Measurements from ENCODE around the gene CAMKK1.
"Not testable (repeated sequence)": the region's sequence is repeated elsewhere in the genome, so short reads cannot be mapped to it uniquely, and the experiment has no call there.

The CAMKK1 gene

GRCh38 chr17:3844556-3844955 lies 48.3 kb downstream of the CAMKK1 start:
- not testable (repeated sequence) for H3K4me1 ChIP-seq (ENCODE audit: control insufficient read depth, insufficient read depth, low read length); H3K9ac ChIP-seq (ENCODE audit: low read length); H3K36me3 ChIP-seq (ENCODE audit: control insufficient read depth, insufficient read depth, low read length); H3K27ac ChIP-seq (ENCODE audit: low read depth, low read length); H3K27me3 ChIP-seq (ENCODE audit: control insufficient read depth, insufficient read depth, low read length)
- peak overlapping the region; percentile 12 for H3K4me3 ChIP-seq (ENCODE audit: low read length)

DNA sequence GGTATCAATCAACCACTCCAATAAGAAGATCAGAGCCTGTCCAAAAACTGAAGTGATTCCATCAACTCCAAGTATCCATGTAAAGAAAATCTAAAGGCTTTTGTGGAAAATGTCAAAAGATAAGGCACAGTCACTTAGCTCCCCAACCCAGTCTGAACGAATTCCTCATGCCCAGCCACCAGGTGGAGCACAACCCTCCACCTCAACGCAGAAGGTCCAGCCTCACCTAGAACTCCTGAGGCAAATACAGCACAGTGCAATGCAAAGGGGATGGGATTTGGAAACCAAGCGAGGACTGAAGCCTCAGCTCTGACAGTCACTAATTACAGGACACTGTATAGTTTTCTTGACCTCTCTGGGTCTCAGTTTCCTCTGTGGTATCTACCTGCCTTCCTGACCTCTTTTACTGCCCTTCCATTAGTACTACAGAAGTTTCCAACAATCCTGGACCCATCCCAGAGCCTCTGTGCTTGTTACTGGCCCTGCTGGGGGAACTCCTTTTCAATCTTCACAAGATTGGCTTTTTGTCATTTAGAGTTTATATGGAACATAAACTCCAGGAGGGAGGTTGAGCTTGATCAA lies 48.8 kb downstream of the CAMKK1 start:
- H3K36me3 ChIP-seq (ENCODE audit: control insufficient read depth, insufficient read depth, low read length), result peaks cover 9% of the 10 kb centered on the region

DNA sequence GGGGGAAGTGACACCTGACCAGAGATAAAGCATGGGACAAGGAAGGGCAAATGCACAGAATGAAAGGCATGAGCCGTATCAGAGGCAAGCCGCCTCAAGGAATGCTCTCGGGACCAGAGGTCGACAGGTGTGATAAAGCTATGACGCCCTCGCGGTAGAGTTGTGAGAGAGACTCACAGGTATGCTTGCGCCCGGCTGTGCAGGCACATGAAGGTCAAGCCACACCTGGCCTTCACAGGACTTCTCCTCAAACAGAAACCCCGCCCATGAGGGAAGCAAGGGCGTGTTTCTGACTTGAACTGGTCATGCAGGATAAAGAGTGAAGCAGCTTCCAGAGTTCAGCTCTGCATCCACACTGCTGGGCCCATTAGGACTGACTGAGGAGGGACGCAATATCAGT lies 54.6 kb downstream of the CAMKK1 start:
- peaks cover 19% of the 10 kb centered on the region for H3K36me3 ChIP-seq (ENCODE audit: control insufficient read depth, insufficient read depth, low read length)
- no peaks in the 10 kb centered on the region for H3K4me1 ChIP-seq (ENCODE audit: control insufficient read depth, insufficient read depth, low read length)
- H3K27me3 ChIP-seq (ENCODE audit: control insufficient read depth, insufficient read depth, low read length), result no peaks in the 10 kb centered on the region
- peak overlapping the region; percentile 12 for H3K9ac ChIP-seq (ENCODE audit: low read length)
- H3K4me3 ChIP-seq (ENCODE audit: low read length), result no peak overlapping the region
- no peak overlapping the region for H3K27ac ChIP-seq (ENCODE audit: low read depth, low read length)

More for the DNA sequence above, 48.8 kb downstream of the CAMKK1 start:
- Histone ChIP-seq H3K9ac (ENCODE audit: low read length) (no peak overlapping the region), H3K4me3 (ENCODE audit: low read length) (peak overlapping the region; percentile 12), H3K27me3 (ENCODE audit: control insufficient read depth, insufficient read depth, low read length) (no peaks in the 10 kb centered on the region), H3K27ac (ENCODE audit: low read depth, low read length) (no peak overlapping the region), H3K4me1 (ENCODE audit: control insufficient read depth, insufficient read depth, low read length) (peaks cover 6% of the 10 kb centered on the region)

DNA sequence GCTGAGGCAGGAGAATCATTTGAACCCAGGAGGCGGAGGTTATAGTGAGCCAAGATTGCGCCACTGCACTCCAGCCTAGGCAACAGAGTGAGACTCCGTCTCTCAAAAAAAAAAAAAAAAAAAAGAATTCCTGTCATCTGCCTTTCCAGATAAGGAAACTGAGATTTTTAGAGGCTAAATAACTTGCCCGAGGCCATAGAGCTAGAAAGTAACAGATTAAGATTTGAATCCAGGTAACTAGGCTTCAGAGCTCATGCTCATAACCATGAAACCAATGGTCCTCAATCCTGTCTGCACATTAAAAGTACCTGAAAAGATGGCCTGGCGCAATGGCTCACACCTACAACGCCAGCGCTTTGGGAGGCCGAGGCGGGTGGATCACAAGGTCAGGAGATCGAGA lies 56.3 kb downstream of the CAMKK1 start:
- no peaks in the 10 kb centered on the region for H3K27me3 ChIP-seq (ENCODE audit: control insufficient read depth, insufficient read depth, low read length)
- peaks cover 16% of the 10 kb centered on the region for H3K36me3 ChIP-seq (ENCODE audit: control insufficient read depth, insufficient read depth, low read length)
- H3K27ac ChIP-seq (ENCODE audit: low read depth, low read length), result no peak overlapping the region
- H3K9ac ChIP-seq (ENCODE audit: low read length), result no peak overlapping the region
- no peak overlapping the region for H3K4me3 ChIP-seq (ENCODE audit: low read length)
- no peaks in the 10 kb centered on the region for H3K4me1 ChIP-seq (ENCODE audit: control insufficient read depth, insufficient read depth, low read length)

DNA sequence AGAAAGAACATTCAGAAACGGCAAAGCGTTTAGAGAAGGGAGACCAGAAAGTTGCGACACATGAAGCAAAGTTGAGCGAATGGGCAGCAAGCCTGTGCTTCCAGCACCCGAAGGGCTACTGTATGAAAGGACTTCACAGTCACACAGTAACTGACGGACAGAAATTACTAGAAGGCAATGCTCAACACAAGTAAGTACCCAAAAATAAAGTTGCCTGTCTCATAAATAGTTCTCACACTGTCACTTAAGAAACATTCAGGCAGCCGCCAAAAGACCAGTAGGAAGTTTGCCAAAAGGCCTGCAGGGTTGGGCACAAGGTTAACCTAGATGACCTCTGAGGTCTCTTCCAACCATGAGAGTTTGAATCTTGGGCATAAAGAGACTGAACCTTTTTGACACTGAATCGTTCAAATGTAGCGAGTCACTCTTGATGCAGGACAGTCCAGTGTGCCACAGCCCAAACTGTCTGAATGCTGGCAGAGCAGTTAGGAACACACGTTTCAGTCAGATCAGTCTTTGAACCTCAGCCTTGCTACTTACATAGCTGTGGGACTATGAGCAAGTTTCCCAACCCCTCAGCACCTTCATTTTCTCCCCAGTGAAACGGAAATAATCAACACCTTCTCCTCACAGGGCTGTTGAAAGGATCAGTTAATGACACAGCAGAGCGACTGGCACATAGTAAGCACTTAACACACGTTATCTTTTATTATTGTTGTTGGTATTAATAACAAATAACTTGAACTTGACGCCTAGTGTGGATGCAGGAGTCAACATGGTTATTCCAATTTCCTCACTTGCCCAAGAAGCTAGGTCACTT lies 57.2 kb downstream of the CAMKK1 start:
- no peaks in the 10 kb centered on the region for H3K4me1 ChIP-seq (ENCODE audit: control insufficient read depth, insufficient read depth, low read length)
- no peak overlapping the region for H3K27ac ChIP-seq (ENCODE audit: low read depth, low read length)
- H3K4me3 ChIP-seq (ENCODE audit: low read length), result no peak overlapping the region
- no peak overlapping the region for H3K9ac ChIP-seq (ENCODE audit: low read length)
- H3K36me3 ChIP-seq (ENCODE audit: control insufficient read depth, insufficient read depth, low read length), result peaks cover 16% of the 10 kb centered on the region
- no peaks in the 10 kb centered on the region for H3K27me3 ChIP-seq (ENCODE audit: control insufficient read depth, insufficient read depth, low read length)

DNA sequence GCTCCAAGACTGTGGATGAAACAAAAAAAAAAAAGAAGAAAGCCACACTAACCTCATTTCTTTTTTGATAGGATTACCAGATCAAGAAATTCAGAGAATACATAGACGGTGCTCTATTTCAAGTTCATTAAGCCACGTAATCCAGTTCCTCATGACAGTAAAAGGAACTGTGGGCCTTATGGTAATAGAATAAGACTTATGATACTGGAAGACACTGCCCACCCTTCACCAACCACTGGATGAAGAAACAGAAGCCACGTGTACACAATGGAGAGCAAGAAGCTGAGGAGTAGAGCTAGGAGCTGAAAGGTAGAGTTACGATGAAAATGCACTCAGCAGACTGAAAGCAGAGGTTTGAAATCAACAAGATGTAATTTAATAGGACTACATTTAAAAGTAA lies 58.0 kb downstream of the CAMKK1 start:
- Histone ChIP-seq H3K27ac (ENCODE audit: low read depth, low read length) (no peak overlapping the region), H3K4me3 (ENCODE audit: low read length) (no peak overlapping the region), H3K9ac (ENCODE audit: low read length) (no peak overlapping the region), H3K36me3 (ENCODE audit: control insufficient read depth, insufficient read depth, low read length) (peaks cover 17% of the 10 kb centered on the region), H3K27me3 (ENCODE audit: control insufficient read depth, insufficient read depth, low read length) (no peaks in the 10 kb centered on the region), H3K4me1 (ENCODE audit: control insufficient read depth, insufficient read depth, low read length) (no peaks in the 10 kb centered on the region)

GRCh38 chr17:3828852-3829232 lies 64.0 kb downstream of the CAMKK1 start:
- Histone ChIP-seq H3K9ac (ENCODE audit: low read length) (no peak overlapping the region), H3K36me3 (ENCODE audit: control insufficient read depth, insufficient read depth, low read length) (peaks cover 15% of the 10 kb centered on the region), H3K27ac (ENCODE audit: low read depth, low read length) (peak overlapping the region; percentile 79), H3K4me1 (ENCODE audit: control insufficient read depth, insufficient read depth, low read length) (peaks cover 12% of the 10 kb centered on the region), H3K4me3 (ENCODE audit: low read length) (no peak overlapping the region), H3K27me3 (ENCODE audit: control insufficient read depth, insufficient read depth, low read length) (no peaks in the 10 kb centered on the region)

DNA sequence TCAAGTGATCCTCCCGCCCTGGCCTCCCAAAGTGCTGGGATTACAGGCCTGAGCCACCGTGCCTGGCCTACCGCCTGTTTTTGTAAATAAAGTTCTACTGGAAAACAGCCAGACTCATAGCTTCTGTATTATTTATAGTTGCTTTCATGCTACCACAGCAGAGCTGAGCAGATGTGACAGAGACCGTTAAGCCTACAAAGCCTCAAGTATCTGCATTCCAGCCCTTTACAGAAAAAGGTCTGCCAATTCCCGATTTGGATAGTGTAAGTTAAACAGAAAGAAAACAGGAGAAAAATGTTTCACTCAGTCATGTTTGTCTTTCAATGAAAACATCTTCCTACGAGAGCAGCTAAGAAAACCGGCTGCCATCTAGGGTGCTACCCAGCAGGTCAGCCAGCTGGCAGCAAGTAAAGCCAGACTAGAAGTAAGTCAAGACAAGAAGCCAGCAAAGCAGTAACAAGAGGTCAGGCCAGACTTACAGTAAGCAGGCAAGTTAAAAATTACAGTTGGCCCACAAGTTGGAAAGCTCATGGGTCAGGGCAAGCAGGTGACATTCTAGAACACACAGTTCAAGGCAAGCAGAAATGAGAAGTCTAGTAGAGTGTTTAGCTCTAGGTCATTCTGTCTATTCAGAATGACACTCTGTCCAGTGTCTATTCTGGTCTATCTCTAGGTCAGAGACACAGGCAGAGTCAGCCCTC lies 64.6 kb downstream of the CAMKK1 start:
- H3K27ac ChIP-seq (ENCODE audit: low read depth, low read length), result peak overlapping the region; percentile 79
- peaks cover 12% of the 10 kb centered on the region for H3K4me1 ChIP-seq (ENCODE audit: control insufficient read depth, insufficient read depth, low read length)
- no peak overlapping the region for H3K4me3 ChIP-seq (ENCODE audit: low read length)
- no peaks in the 10 kb centered on the region for H3K27me3 ChIP-seq (ENCODE audit: control insufficient read depth, insufficient read depth, low read length)
- H3K9ac ChIP-seq (ENCODE audit: low read length), result no peak overlapping the region
- H3K36me3 ChIP-seq (ENCODE audit: control insufficient read depth, insufficient read depth, low read length), result peaks cover 19% of the 10 kb centered on the region

GRCh38 chr17:3827124-3827773 lies 65.6 kb downstream of the CAMKK1 start:
- Histone ChIP-seq H3K4me1 (ENCODE audit: control insufficient read depth, insufficient read depth, low read length) (peaks cover 12% of the 10 kb centered on the region), H3K4me3 (ENCODE audit: low read length) (no peak overlapping the region), H3K36me3 (ENCODE audit: control insufficient read depth, insufficient read depth, low read length) (peaks cover 19% of the 10 kb centered on the region), H3K27me3 (ENCODE audit: control insufficient read depth, insufficient read depth, low read length) (no peaks in the 10 kb centered on the region), H3K9ac (ENCODE audit: low read length) (no peak overlapping the region), H3K27ac (ENCODE audit: low read depth, low read length) (peak overlapping the region; percentile 79)

- no peaks in the 10 kb centered on the region for H3K27me3 ChIP-seq (ENCODE audit: control insufficient read depth, insufficient read depth, low read length)
- H3K9ac ChIP-seq (ENCODE audit: low read length), result no peak overlapping the region
- no peak overlapping the region for H3K27ac ChIP-seq (ENCODE audit: low read depth, low read length)
- no peak overlapping the region for H3K4me3 ChIP-seq (ENCODE audit: low read length)
- H3K4me1 ChIP-seq (ENCODE audit: control insufficient read depth, insufficient read depth, low read length), result peaks cover 12% of the 10 kb centered on the region
- peaks cover 25% of the 10 kb centered on the region for H3K36me3 ChIP-seq (ENCODE audit: control insufficient read depth, insufficient read depth, low read length)
Measured at GRCh38 chr17:3826191-3826590, 66.7 kb downstream of the CAMKK1 start.

- Histone ChIP-seq H3K4me1 (ENCODE audit: control insufficient read depth, insufficient read depth, low read length) (no peaks in the 10 kb centered on the region), H3K4me3 (ENCODE audit: low read length) (no peak overlapping the region), H3K36me3 (ENCODE audit: control insufficient read depth, insufficient read depth, low read length) (peaks cover 28% of the 10 kb centered on the region), H3K27ac (ENCODE audit: low read depth, low read length) (no peak overlapping the region), H3K9ac (ENCODE audit: low read length) (no peak overlapping the region), H3K27me3 (ENCODE audit: control insufficient read depth, insufficient read depth, low read length) (no peaks in the 10 kb centered on the region)
Measured at GRCh38 chr17:3821101-3821500, 71.8 kb downstream of the CAMKK1 start.

DNA sequence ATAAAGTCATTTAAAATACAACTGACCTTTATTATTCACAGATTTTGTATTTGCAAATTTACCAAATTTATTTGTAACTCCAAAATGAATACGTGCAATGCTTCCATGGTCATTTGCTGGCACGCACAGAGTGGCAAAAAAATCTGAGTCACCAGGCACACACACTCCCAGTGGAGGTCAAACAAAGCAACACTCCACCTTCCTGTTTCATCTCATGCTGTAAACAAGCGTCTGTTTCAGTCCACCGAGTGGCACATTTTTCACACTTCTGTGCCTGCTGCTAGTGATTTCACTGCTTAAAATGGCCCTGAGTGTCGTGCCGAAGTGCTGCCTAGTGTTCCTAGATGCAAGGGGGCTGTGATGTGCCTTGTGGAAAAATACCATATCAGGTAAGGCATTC lies 74.1 kb downstream of the CAMKK1 start:
- Histone ChIP-seq H3K4me1 (ENCODE audit: control insufficient read depth, insufficient read depth, low read length) (no peaks in the 10 kb centered on the region), H3K27ac (ENCODE audit: low read depth, low read length) (no peak overlapping the region), H3K27me3 (ENCODE audit: control insufficient read depth, insufficient read depth, low read length) (no peaks in the 10 kb centered on the region), H3K4me3 (ENCODE audit: low read length) (no peak overlapping the region), H3K36me3 (ENCODE audit: control insufficient read depth, insufficient read depth, low read length) (peaks cover 32% of the 10 kb centered on the region), H3K9ac (ENCODE audit: low read length) (no peak overlapping the region)

All from rectal smooth muscle tissue (tissue), 1 donor.